ENCODE measurements around the gene DCK. TPM values are rescaled to one million over a fixed set of nuclear protein-coding genes. Genes with fewer than 3 reads are reported as not detected.
"Not testable (repeated sequence)": the region's sequence is repeated elsewhere in the genome, so short reads cannot be mapped to it uniquely, and the experiment has no call there.

DCK gene
- total RNA-seq, 2 donors from 2014 or later = 11.1 to 11.7 TPM

DNA sequence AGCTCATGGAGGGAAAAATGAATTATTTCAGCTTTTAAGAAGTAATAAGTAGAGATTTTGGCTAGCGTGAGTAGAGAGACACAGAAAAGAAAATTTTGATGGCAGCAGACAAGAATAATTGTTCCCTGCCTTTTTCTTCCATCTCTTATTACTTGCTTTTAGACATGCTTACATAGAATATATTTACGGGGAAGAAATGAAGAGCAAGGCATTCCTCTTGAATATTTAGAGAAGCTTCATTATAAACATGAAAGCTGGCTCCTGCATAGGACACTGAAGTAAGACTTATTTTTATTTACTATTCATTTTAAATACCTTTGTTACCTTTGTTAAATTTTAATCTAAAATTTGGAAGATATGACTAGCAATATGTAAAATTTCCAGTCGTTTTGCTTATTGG is 32.2 kb downstream of the DCK start:
- Histone ChIP-seq H3K9me3 (no peaks in the 10 kb centered on the region), H3K36me3 (no peaks in the 10 kb centered on the region), H3K4me1 (ENCODE audit: control insufficient read depth in 1 of 2, low read depth in 2 of 2) (peaks cover 0 to 4% of the 10 kb centered on the region in 2 donors), H3K27ac (no peak overlapping the region), H3K27me3 (replicated peaks; ENCODE audit: insufficient read depth) (no peaks in the 10 kb centered on the region), H3K4me3 (no peak overlapping the region)
- TF ChIP-seq, protein P1, sequence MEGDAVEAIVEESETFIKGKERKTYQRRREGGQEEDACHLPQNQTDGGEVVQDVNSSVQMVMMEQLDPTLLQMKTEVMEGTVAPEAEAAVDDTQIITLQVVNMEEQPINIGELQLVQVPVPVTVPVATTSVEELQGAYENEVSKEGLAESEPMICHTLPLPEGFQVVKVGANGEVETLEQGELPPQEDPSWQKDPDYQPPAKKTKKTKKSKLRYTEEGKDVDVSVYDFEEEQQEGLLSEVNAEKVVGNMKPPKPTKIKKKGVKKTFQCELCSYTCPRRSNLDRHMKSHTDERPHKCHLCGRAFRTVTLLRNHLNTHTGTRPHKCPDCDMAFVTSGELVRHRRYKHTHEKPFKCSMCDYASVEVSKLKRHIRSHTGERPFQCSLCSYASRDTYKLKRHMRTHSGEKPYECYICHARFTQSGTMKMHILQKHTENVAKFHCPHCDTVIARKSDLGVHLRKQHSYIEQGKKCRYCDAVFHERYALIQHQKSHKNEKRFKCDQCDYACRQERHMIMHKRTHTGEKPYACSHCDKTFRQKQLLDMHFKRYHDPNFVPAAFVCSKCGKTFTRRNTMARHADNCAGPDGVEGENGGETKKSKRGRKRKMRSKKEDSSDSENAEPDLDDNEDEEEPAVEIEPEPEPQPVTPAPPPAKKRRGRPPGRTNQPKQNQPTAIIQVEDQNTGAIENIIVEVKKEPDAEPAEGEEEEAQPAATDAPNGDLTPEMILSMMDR (IDR thresholded peaks at IDR 0.05) = no peak
- no peak for ATAC-seq (ENCODE audit: insufficient number of reproducible peaks, low FRiP score, low read depth)
- DNase-seq (ENCODE audit: low spot score) = no peak

DNA sequence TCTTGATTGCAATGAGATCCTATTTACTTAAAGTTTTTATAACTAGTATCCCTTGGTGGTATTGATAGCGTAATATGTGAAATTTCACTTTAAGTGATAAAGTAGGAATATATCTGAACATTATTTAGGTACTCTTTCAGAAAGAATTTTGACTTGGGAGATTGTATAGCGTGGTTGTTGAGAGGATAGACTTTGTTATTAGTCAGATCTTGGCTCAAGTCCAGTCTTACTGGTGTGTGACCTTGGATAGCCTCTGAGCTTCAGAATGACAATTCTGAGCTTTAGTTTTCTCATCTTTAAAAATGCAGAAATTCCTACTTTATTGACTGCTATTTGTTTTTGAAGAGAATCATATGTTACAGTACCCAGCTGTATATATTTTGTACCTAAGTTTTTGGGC is 32.6 kb downstream of the DCK start:
- Histone ChIP-seq H3K27me3 (replicated peaks; ENCODE audit: insufficient read depth) (no peaks in the 10 kb centered on the region), H3K4me3 (no peak overlapping the region), H3K4me1 (ENCODE audit: control insufficient read depth in 1 of 2, low read depth in 2 of 2) (peaks cover 0 to 4% of the 10 kb centered on the region in 2 donors), H3K9me3 (no peaks in the 10 kb centered on the region), H3K27ac (no peak overlapping the region), H3K36me3 (no peaks in the 10 kb centered on the region)
- ATAC-seq (ENCODE audit: insufficient number of reproducible peaks, low FRiP score, low read depth) (no peak), DNase-seq (ENCODE audit: low spot score) (no peak)
- TF ChIP-seq, protein P1 (IDR thresholded peaks at IDR 0.05) = no peak

DNA sequence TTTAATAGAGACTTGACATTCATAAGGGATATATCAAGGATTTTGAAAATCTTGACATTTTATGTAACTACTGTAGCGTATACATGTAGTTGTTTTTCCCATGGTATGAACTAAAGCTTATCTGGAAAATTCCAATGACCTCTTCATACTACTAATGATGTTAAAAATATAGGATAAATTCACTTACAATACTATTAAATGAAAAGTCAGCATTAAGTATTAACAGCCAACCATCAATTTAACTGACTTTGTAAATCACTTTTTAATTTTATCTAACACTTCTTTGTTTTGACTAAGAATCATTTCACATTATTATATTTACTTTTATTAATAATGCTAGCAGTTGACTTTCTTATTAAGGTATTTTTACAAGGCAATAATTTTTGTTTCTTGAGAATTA is 34.2 kb downstream of the DCK start:
- Histone ChIP-seq H3K27ac (no peak overlapping the region), H3K4me1 (ENCODE audit: control insufficient read depth in 1 of 2, low read depth in 2 of 2) (peaks cover 0 to 4% of the 10 kb centered on the region in 2 donors), H3K36me3 (peaks cover 4% of the 10 kb centered on the region), H3K27me3 (replicated peaks; ENCODE audit: insufficient read depth) (no peaks in the 10 kb centered on the region), H3K9me3 (no peaks in the 10 kb centered on the region), H3K4me3 (no peak overlapping the region)
- ATAC-seq (ENCODE audit: insufficient number of reproducible peaks, low FRiP score, low read depth) (no peak), DNase-seq (ENCODE audit: low spot score) (no peak)
- TF ChIP-seq, protein P1 (IDR thresholded peaks at IDR 0.05) = no peak

DNA sequence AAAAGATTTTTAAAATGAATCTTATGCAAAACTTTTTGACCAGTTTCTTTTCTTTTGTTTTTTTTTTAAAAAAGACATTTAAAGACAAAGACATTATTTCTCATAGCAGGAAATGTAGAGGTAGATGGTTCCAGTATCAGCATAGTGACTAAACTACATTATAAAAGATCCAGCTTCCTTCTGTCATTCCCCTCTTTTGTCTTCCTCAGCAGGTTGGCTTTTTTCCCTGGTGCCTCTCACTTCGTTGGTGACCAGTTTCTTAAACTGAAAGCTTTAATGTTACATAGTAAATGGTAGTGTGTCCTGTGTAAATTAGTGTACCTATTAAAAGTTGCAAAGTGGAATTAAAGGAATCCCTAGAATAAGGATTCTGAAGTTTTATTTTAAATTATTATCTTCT is 36.1 kb downstream of the DCK start:
- Histone ChIP-seq H3K27me3 (replicated peaks; ENCODE audit: insufficient read depth) (no peaks in the 10 kb centered on the region), H3K4me3 (no peak overlapping the region), H3K36me3 (peaks cover 4% of the 10 kb centered on the region), H3K27ac (no peak overlapping the region), H3K4me1 (ENCODE audit: control insufficient read depth in 1 of 2, low read depth in 2 of 2) (peaks cover 0 to 4% of the 10 kb centered on the region in 2 donors), H3K9me3 (no peaks in the 10 kb centered on the region)
- TF ChIP-seq, protein P1 (IDR thresholded peaks at IDR 0.05) = no peak
- no peak for DNase-seq (ENCODE audit: low spot score)
- ATAC-seq (ENCODE audit: insufficient number of reproducible peaks, low FRiP score, low read depth) = no peak

DNA sequence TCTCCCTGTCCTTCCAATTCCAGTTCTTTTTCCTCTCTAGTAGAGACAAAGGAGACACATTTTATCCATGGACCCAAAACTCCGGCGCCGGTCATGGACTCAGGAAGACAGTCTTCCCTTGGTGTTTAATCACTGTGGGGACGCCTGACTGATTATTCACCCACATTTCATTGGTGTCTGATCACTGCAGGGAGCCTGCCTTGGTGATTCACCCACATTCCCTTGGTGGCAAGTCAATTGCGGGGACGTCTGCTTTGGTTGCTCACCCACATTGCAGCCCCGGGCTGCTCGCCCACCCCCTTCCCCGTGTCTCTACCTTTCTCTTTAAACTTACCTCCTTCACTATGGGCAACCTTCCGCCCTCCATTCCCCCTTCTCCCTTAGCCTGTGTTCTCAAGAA is 38.7 kb downstream of the DCK start:
- not testable (repeated sequence) for DNase-seq (ENCODE audit: low spot score); H3K27me3 ChIP-seq (replicated peaks; ENCODE audit: insufficient read depth); H3K4me1 ChIP-seq (ENCODE audit: control insufficient read depth in 1 of 2, low read depth in 2 of 2); ATAC-seq (ENCODE audit: insufficient number of reproducible peaks, low FRiP score, low read depth); H3K36me3 ChIP-seq; H3K4me3 ChIP-seq; H3K9me3 ChIP-seq; H3K27ac ChIP-seq

DNA sequence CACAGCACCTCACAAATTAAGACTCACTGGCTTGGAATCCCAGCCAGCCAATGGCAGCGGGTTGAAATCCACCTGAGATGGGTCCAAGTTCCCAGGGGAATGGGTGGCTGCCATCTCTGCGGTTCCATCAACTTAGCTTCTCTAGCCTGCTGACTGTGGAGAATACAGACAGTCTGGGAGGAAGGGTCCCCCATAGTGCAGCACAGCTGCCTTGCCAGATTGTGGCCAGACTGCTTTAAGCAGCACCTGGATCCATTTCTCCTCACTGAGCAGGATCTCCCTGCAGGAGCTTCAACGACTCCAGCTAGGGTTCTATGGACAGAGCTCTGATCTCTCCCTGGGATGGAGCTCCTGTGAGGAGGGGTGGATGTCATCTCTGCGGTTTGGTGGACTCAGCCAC is 51.8 kb downstream of the DCK start:
- Histone ChIP-seq H3K27ac (no peak overlapping the region), H3K4me1 (ENCODE audit: control insufficient read depth in 1 of 2, low read depth in 2 of 2) (no peaks in the 10 kb centered on the region)
- TF ChIP-seq, protein P1 (IDR thresholded peaks at IDR 0.05) = no peak

More for the DNA sequence above, 51.8 kb downstream of the DCK start:
- DNase-seq (ENCODE audit: low spot score) (no peak), ATAC-seq (ENCODE audit: insufficient number of reproducible peaks, low FRiP score, low read depth) (no peak)
- no peaks in the 10 kb centered on the region for H3K27me3 ChIP-seq (replicated peaks; ENCODE audit: insufficient read depth)
- H3K4me3 ChIP-seq = no peak overlapping the region
- no peaks in the 10 kb centered on the region for H3K36me3 ChIP-seq
- no peaks in the 10 kb centered on the region for H3K9me3 ChIP-seq
